ENCODE data around the gene VPS11.
A peak's percentile ranks its signal among the peaks of the same experiment; 100 is the strongest.

The VPS11 gene

GRCh38 chr11:119081682-119082260 lies 14.2 kb downstream of the VPS11 start:
- DNase-seq: peak in 11 of 14 donors; percentile 17 to 60 (median 45)

- peak; percentile 88 to 99 (median 96) for DNase-seq
Measured at GRCh38 chr11:119084663-119085436, 17.2 kb downstream of the VPS11 start, which contains the start of gene HMBS. TSS of gene HMBS (plus strand) at chr11:119084881. CDS start at chr11:119085034, 153 bp downstream.

DNA sequence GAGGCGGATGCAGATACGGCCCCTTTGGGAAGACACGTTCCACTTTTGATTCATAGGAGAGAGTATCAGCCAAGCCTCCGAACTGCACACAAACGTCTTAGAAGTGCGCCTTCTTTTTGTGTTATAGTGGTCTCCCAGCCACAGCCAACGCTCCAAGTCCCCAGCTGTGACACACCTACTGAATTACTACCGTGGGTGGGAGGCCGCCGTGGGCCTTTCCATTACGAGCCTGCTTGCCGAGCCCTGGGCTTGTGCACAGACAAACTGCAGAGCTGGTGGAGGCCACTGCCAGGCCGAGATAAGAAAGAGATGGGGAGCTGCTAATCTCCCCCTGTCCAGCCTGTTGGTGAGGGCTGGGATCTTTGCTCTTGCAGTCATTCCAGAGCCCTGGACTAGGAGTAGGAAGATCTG lies 17.8 kb downstream of the VPS11 start:
- DNase-seq: no peak

- no peak for DNase-seq
Measured at GRCh38 chr11:119087123-119087522, 19.5 kb downstream of the VPS11 start.

DNA sequence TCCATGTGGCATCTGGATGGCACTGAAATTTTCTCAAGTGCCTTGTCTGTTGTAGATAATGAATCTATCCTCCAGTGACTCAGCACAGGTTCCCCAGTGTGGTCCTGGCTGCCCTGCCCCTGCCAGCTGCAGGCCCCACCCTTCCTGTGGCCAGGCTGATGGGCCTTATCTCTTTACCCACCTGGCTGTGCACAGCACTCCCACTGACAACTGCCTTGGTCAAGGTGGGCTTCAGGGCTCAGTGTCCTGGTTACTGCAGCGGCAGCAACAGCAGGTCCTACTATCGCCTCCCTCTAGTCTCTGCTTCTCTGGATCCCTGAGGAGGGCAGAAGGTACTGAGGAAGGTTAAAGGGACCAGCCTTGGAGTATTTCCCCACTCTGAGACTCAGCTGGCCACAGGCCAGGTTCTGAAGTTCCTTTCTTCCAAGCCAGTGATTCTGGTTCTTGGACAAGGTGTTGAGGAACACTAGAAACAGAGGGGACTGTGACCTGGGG lies 20.2 kb downstream of the VPS11 start:
- DNase-seq: no peak

DNA sequence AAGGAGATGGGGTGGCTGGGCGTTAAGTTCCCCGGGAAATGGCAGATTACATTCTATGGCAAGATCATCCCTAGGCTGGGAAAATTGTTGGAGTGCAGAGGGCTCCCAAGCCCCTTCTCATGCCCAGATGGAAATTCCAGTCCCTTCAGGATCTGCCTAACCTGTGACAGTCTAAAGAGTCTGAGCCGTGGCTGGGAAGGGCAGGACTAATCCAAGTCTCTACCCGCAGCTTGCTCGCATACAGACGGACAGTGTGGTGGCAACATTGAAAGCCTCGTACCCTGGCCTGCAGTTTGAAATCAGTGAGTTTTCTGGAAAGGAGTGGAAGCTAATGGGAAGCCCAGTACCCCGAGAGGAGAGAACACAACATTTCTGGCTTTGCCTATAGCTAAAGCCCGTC lies 20.8 kb downstream of the VPS11 start:
- DNase-seq: no peak

DNA sequence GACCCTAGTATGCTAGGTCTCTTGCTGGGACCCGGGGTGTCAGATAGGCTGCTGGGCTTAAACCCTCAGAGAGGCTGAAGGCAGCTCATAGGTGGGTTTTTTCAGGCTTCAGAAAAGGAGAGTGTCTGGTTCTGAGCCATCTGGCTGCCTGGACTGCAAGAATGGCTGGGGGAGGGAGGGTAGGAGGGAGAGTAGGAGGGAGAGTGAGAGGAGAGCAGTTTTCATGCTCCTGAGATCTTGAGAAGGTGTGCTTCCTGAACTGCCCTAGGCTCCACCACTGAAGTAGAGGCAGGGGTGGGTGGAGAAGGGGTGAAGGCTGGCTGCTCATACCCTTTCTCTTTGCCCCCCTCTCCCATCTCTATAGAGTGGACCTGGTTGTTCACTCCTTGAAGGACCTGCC lies 21.7 kb downstream of the VPS11 start:
- no peak for DNase-seq

GRCh38 chr11:119091178-119091577 lies 23.6 kb downstream of the VPS11 start:
- DNase-seq: no peak

- DNase-seq: no peak
Measured at GRCh38 chr11:119091966-119092879, 24.6 kb downstream of the VPS11 start.

DNA sequence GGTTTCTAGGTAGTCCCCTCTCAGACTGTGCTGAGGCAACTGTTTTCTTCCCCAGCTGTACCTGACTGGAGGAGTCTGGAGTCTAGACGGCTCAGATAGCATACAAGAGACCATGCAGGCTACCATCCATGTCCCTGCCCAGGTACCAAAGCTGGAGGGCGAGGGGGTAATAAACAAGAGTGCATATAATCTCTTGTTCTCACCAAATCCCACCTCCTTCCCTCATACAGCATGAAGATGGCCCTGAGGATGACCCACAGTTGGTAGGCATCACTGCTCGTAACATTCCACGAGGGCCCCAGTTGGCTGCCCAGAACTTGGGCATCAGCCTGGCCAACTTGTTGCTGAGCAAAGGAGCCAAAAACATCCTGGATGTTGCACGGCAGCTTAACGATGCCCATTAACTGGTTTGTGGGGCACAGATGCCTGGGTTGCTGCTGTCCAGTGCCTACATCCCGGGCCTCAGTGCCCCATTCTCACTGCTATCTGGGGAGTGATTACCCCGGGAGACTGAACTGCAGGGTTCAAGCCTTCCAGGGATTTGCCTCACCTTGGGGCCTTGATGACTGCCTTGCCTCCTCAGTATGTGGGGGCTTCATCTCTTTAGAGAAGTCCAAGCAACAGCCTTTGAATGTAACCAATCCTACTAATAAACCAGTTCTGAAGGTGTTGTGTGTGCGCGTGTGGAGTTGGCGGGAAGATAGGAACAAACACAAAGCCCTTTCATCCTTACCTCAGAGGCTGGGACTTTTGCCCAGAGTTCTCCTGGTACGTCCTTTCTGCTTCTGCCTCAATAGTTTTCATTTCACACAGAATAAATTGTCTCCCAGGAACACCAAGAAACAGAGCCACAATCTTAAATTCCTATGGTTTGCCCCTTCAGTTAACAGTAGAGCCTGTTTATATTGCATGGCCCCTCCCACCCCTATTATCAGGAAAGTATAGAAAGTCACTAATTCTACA lies 25.5 kb downstream of the VPS11 start:
- peak in 3 of 14 donors; percentile 5 to 35 (median 7) for DNase-seq

GRCh38 chr11:119093942-119094815 lies 26.6 kb downstream of the VPS11 start:
- DNase-seq: peak in 9 of 14 donors; percentile 33 to 71 (median 37)

- DNase-seq: peak in 6 of 14 donors; percentile 53 to 85 (median 78)
Measured at GRCh38 chr11:119094816-119095065, 27.1 kb downstream of the VPS11 start.

GRCh38 chr11:119095066-119095880 lies 27.7 kb downstream of the VPS11 start:
- peak; percentile 91 to 99 (median 98) for DNase-seq

GRCh38 chr11:119099711-119100110 lies 32.1 kb downstream of the VPS11 start:
- no peak for DNase-seq

DNA sequence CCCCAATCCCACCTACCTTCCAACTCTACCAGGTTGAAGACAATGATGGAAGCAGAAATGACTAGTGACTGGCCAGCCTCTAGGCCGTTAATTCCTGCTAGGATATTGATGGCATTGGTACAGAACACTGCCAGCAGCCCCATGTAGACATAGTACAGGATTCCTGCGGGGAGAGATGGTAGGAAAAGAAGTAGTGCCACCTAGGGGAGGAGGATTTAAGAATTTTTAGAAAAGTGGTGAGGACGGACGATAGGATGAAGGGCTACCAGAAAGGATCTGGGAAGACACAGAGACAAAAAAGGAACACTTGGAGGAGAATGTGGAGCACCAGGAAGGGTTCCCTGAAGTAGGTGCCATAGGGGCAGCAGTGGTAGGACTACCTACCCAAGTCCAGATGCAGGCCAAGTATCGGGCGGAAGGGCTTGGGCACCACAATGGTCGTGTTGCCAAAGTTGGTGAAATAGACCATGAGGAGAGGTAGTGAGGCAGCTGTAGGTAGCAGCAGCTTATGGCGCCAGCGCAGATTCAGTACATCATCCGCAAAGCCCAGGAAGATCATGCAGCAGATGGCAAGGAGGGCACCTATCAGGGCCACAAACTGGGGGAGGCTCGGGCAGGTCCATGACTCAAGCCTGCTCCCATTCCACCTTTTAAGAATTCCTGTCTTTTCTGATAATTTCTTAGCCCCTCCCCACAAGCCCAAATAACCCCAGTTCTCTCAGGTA lies 32.8 kb downstream of the VPS11 start:
- DNase-seq: no peak

DNA sequence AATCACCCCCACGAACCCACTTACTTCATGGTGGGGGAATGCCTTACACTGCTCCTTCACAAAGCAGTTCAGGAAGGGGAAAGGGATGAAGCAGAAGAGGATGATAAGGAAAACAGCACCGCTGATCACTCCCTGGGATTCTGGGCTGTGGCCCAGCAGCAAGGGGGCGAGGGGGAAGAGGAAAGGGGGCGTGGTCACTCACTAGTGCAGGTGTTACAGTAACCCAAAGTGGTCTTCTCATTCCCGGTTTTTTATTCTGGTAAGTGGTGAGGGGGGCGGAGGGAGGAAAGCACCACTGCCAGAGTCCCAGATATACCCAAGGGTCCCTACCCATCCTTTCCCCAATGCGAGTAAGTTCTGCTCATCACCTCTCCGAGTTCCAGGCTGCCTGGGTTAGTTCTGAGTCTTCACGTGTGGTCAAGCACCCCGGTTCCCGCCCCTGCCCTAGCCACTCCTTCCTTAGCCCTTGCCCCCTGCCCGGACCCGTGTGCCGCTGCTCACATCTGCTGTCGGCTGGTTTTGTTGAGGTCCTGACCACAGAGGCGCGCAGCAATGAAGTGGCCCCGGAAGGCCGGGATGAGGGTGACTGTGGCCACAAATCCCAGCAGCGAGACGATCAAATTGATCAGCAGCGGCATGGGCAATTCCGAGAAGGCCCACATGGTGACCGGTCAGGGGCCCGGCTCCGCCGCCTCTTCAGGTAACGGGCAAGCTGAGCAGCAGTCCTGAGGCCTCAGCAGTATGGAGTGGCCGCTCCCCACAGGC lies 33.6 kb downstream of the VPS11 start:
- no peak for DNase-seq

DNA sequence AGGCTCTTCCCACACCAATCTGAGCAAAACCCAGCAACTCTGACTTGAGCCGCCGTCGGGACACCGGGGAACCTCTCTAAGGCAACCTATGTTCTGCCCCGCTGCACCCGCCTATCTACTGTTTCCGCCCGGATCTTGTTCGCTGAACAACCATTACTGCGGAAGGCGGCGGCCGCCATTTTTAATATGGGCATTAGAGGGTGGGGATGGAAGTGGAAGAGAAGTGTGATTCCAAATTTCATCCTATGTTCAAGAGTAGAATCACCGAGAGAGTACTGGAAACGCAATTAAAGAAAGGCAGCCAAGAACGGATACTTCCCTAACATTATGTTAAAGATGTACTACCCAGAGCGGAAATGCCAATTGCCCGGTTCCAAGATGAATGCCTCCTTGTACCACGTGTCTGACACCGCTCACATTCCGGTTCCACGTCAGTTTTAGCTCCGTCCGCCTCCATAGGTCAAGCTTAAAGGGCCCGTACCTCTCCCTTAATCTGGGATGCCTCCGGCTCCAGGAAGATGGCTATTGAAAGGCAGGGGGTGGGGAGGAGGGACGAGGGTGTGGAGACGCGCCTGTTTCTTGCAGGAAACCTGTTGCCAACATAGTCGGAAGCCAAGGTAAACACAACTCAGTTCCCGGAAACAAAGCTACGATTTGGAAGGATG lies 34.3 kb downstream of the VPS11 start, which contains the start of gene DPAGT1:
DPAGT1 (minus strand) TSS at position 95 of the 665 bp plus-strand sequence. CDS start 198 bp downstream, outside the sequence.
- DNase-seq: peak in 13 of 14 donors; percentile 60 to 98 (median 88)
